Measurements from ENCODE around the gene PPM1F. TPM values are rescaled to one million over a fixed set of nuclear protein-coding genes. Genes with fewer than 3 reads are reported as not detected.

The PPM1F gene
- total and polyA plus RNA-seq, 4 donors, result 1.8 to 15.5 (median 8.9) TPM

DNA sequence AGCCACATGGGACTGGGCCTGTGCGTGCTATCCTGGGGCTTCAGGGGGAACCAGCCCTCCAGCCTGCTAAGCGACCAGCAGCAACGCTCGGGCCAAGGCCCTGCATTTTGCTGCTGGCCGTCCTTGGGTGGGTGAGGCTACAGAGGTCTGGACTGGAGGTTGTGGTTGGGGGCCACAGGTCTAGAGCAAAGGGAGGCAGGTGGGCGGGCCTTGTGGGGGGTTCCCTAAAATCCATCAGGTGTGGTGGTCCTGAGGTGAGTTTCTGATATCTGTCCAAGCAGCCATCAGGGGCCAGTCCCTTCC, 34.7 kb downstream of the PPM1F start:
- H3K9me3 ChIP-seq (ENCODE audit: control insufficient read depth in 4 of 4, low read length in 3 of 4), result no peaks in the 10 kb centered on the region
- H3K4me3 ChIP-seq (ENCODE audit: low read depth in 1 of 3, low read length in 3 of 3), result no peak overlapping the region
- H3K9ac ChIP-seq (ENCODE audit: low read depth in 1 of 2, low read length in 2 of 2), result no peak overlapping the region
- 95% methylated on average over 6 of the region's 6 CpGs for WGBS
- no peaks in the 10 kb centered on the region for H3K36me3 ChIP-seq (ENCODE audit: control insufficient read depth in 4 of 4, insufficient read depth in 3 of 4, low read depth in 1 of 4, low read length in 3 of 4)
- TF ChIP-seq HNF4A (conservative IDR thresholded peaks at IDR 0.05) (no peak), FOXA1 (IDR thresholded peaks at IDR 0.05) (no peak), JUND (IDR thresholded peaks at IDR 0.05) (no peak), TAF1 (conservative IDR thresholded peaks at IDR 0.05) (no peak)
- TF ChIP-seq, protein P1, sequence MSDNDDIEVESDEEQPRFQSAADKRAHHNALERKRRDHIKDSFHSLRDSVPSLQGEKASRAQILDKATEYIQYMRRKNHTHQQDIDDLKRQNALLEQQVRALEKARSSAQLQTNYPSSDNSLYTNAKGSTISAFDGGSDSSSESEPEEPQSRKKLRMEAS (IDR thresholded peaks at IDR 0.05), result no peak
- TF ChIP-seq, protein P2, sequence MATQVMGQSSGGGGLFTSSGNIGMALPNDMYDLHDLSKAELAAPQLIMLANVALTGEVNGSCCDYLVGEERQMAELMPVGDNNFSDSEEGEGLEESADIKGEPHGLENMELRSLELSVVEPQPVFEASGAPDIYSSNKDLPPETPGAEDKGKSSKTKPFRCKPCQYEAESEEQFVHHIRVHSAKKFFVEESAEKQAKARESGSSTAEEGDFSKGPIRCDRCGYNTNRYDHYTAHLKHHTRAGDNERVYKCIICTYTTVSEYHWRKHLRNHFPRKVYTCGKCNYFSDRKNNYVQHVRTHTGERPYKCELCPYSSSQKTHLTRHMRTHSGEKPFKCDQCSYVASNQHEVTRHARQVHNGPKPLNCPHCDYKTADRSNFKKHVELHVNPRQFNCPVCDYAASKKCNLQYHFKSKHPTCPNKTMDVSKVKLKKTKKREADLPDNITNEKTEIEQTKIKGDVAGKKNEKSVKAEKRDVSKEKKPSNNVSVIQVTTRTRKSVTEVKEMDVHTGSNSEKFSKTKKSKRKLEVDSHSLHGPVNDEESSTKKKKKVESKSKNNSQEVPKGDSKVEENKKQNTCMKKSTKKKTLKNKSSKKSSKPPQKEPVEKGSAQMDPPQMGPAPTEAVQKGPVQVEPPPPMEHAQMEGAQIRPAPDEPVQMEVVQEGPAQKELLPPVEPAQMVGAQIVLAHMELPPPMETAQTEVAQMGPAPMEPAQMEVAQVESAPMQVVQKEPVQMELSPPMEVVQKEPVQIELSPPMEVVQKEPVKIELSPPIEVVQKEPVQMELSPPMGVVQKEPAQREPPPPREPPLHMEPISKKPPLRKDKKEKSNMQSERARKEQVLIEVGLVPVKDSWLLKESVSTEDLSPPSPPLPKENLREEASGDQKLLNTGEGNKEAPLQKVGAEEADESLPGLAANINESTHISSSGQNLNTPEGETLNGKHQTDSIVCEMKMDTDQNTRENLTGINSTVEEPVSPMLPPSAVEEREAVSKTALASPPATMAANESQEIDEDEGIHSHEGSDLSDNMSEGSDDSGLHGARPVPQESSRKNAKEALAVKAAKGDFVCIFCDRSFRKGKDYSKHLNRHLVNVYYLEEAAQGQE (IDR thresholded peaks at IDR 0.05), result no peak
- DNase-seq (ENCODE audit: low spot score), result no peak
- no peaks in the 10 kb centered on the region for H3K4me1 ChIP-seq (ENCODE audit: control insufficient read depth in 4 of 4, insufficient read depth in 4 of 4, low read length in 3 of 4)
- H3K27me3 ChIP-seq (ENCODE audit: control insufficient read depth in 4 of 4, insufficient read depth in 4 of 4, low read length in 3 of 4), result no peaks in the 10 kb centered on the region
- no peak overlapping the region for H3K27ac ChIP-seq (ENCODE audit: low read depth in 1 of 2, low read length in 2 of 2)

DNA sequence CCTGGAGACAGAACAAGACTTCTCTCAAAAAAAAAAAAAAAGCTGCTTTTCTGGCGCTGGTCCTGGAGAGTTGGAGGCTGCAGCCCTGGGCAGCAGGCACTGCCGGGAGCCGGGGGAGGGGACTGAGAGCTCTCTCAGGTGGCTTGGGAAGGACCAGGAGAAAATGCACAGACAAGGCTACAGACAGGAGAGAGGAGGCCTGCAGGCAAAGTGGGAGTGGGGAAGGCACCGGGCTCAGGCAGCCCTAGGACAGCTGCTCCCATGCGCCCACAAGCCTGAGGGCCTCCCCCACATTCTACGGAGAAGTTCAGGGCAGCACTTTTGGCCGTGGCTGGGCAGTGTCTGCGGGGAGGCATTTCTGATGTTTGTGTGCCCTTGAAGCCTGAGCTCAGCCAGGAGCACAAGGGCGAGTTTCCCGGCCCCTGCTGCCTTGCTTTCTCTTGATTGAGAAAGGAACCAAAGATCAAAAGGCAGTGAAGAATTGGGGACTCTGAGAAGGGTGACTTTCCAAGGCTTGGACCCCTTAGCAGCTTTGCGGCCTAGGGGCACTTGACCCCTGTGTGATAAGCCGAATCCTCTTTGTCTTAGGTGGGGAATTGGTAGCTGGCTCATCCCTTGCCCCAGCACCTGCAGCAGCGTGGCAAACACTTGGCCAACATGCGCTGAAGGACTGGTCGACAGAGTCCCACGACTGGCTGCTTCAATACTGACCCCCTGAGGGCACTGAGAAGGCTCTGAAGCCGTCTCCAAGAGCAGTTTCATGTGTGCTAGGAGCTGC, 35.3 kb downstream of the PPM1F start:
- TF ChIP-seq FOXA2 (IDR thresholded peaks at IDR 0.05) (no peak), FOXA1 (IDR thresholded peaks at IDR 0.05) (no peak), EGR1 (IDR thresholded peaks at IDR 0.05; ENCODE audit: low read depth in 2 of 2) (no peak), RXRA (IDR thresholded peaks at IDR 0.05) (no peak)
- H3K4me3 ChIP-seq (ENCODE audit: low read depth in 1 of 3, low read length in 3 of 3), result no peak overlapping the region
- H3K9me3 ChIP-seq (ENCODE audit: control insufficient read depth in 4 of 4, low read length in 3 of 4), result no peaks in the 10 kb centered on the region
- H3K9ac ChIP-seq (ENCODE audit: low read depth in 1 of 2, low read length in 2 of 2), result no peak overlapping the region
- no peak for DNase-seq (ENCODE audit: low spot score)
- H3K27me3 ChIP-seq (ENCODE audit: control insufficient read depth in 4 of 4, insufficient read depth in 4 of 4, low read length in 3 of 4), result no peaks in the 10 kb centered on the region
- no peak overlapping the region for H3K27ac ChIP-seq (ENCODE audit: low read depth in 1 of 2, low read length in 2 of 2)
- no peaks in the 10 kb centered on the region for H3K36me3 ChIP-seq (ENCODE audit: control insufficient read depth in 4 of 4, insufficient read depth in 3 of 4, low read depth in 1 of 4, low read length in 3 of 4)
- WGBS, result 73% methylated on average over 17 of the region's 17 CpGs
- H3K4me1 ChIP-seq (ENCODE audit: control insufficient read depth in 4 of 4, insufficient read depth in 4 of 4, low read length in 3 of 4), result no peaks in the 10 kb centered on the region

DNA sequence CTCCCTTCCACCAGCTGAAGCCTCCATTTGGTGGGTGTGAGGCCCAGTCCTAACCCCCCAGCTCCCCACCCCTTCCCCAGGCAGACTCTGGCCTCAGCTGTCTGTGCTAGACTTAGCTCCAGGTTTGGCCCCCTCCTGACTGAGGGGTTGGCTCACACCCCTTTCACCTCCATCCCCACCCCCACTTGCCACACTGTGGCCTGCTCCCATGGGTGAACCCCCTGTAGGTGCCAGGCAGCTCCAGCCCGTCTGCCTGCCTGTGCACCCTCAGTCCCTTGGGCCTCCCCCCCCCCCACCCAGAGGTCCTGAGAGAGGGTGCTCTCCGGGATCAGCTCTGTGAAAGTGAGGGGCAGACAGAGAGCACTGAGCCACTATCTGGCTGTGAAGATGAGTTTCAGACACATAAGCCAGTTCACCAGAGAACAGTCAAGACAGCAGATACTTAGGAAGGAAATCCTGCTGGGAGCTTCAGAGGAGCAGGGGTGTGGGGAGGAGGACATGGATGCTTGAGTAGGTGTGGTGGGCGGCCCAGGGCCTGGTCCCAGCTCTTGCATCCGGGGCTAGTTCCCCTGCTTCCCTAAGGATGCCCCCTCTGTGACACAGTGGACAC, 36.2 kb downstream of the PPM1F start:
- H3K4me1 ChIP-seq (ENCODE audit: control insufficient read depth in 4 of 4, insufficient read depth in 4 of 4, low read length in 3 of 4), result no peaks in the 10 kb centered on the region
- no peaks in the 10 kb centered on the region for H3K27me3 ChIP-seq (ENCODE audit: control insufficient read depth in 4 of 4, insufficient read depth in 4 of 4, low read length in 3 of 4)
- no peak for DNase-seq (ENCODE audit: low spot score)
- no peak overlapping the region for H3K27ac ChIP-seq (ENCODE audit: low read depth in 1 of 2, low read length in 2 of 2)
- H3K9ac ChIP-seq (ENCODE audit: low read depth in 1 of 2, low read length in 2 of 2), result no peak overlapping the region
- no peaks in the 10 kb centered on the region for H3K36me3 ChIP-seq (ENCODE audit: control insufficient read depth in 4 of 4, insufficient read depth in 3 of 4, low read depth in 1 of 4, low read length in 3 of 4)
- no peaks in the 10 kb centered on the region for H3K9me3 ChIP-seq (ENCODE audit: control insufficient read depth in 4 of 4, low read length in 3 of 4)
- no peak overlapping the region for H3K4me3 ChIP-seq (ENCODE audit: low read depth in 1 of 3, low read length in 3 of 3)
- WGBS, result 85% methylated on average over 4 of the region's 4 CpGs
- TF ChIP-seq NR2F2 (IDR thresholded peaks at IDR 0.05), result no peak
- TF ChIP-seq JUND (IDR thresholded peaks at IDR 0.05), result no peak
- TF ChIP-seq, protein P3, sequence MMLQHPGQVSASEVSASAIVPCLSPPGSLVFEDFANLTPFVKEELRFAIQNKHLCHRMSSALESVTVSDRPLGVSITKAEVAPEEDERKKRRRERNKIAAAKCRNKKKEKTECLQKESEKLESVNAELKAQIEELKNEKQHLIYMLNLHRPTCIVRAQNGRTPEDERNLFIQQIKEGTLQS (IDR thresholded peaks at IDR 0.05), result no peak
- TF ChIP-seq, protein P1 (IDR thresholded peaks at IDR 0.05), result no peak
- TF ChIP-seq TAF1 (conservative IDR thresholded peaks at IDR 0.05), result no peak
- TF ChIP-seq, protein P4, sequence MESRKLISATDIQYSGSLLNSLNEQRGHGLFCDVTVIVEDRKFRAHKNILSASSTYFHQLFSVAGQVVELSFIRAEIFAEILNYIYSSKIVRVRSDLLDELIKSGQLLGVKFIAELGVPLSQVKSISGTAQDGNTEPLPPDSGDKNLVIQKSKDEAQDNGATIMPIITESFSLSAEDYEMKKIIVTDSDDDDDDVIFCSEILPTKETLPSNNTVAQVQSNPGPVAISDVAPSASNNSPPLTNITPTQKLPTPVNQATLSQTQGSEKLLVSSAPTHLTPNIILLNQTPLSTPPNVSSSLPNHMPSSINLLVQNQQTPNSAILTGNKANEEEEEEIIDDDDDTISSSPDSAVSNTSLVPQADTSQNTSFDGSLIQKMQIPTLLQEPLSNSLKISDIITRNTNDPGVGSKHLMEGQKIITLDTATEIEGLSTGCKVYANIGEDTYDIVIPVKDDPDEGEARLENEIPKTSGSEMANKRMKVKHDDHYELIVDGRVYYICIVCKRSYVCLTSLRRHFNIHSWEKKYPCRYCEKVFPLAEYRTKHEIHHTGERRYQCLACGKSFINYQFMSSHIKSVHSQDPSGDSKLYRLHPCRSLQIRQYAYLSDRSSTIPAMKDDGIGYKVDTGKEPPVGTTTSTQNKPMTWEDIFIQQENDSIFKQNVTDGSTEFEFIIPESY (IDR thresholded peaks at IDR 0.05), result no peak
- no peak for TF ChIP-seq HNF4G (IDR thresholded peaks at IDR 0.05)
- TF ChIP-seq, protein P5, sequence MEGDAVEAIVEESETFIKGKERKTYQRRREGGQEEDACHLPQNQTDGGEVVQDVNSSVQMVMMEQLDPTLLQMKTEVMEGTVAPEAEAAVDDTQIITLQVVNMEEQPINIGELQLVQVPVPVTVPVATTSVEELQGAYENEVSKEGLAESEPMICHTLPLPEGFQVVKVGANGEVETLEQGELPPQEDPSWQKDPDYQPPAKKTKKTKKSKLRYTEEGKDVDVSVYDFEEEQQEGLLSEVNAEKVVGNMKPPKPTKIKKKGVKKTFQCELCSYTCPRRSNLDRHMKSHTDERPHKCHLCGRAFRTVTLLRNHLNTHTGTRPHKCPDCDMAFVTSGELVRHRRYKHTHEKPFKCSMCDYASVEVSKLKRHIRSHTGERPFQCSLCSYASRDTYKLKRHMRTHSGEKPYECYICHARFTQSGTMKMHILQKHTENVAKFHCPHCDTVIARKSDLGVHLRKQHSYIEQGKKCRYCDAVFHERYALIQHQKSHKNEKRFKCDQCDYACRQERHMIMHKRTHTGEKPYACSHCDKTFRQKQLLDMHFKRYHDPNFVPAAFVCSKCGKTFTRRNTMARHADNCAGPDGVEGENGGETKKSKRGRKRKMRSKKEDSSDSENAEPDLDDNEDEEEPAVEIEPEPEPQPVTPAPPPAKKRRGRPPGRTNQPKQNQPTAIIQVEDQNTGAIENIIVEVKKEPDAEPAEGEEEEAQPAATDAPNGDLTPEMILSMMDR (IDR thresholded peaks at IDR 0.05; ENCODE audit: low read depth, low read length, missing input control), result no peak
- no peak for TF ChIP-seq SP1 (IDR thresholded peaks at IDR 0.05)
- no peak for TF ChIP-seq HNF4A (conservative IDR thresholded peaks at IDR 0.05)
- no peak for TF ChIP-seq FOXA2 (IDR thresholded peaks at IDR 0.05)
- no peak for TF ChIP-seq YY1 (IDR thresholded peaks at IDR 0.05)
- TF ChIP-seq EGR1 (IDR thresholded peaks at IDR 0.05; ENCODE audit: low read depth in 2 of 2), result no peak
- no peak for TF ChIP-seq RXRA (IDR thresholded peaks at IDR 0.05)

All from liver (tissue), 9 donors.